ENCODE results near the gene KCNE1.
A peak's percentile ranks its signal among the peaks of the same experiment; 100 is the strongest.

KCNE1 gene

GRCh38 chr21:34545079-34545884 is 33.3 kb upstream of the KCNE1 start:
- peak; percentile 92 for DNase-seq (ENCODE audit: low read depth)
- no peak overlapping the region for H3K4me3 ChIP-seq (ENCODE audit: low read length)
- peak; percentile 22 for TF ChIP-seq CTCF (conservative IDR thresholded peaks at IDR 0.05; ENCODE audit: low read length)

GRCh38 chr21:34544032-34544496 is 32.1 kb upstream of the KCNE1 start:
- H3K4me3 ChIP-seq (ENCODE audit: low read length): no peak overlapping the region
- DNase-seq (ENCODE audit: low read depth): peak; percentile 68
- TF ChIP-seq CTCF (conservative IDR thresholded peaks at IDR 0.05; ENCODE audit: low read length): peak; percentile 61

- TF ChIP-seq CTCF (conservative IDR thresholded peaks at IDR 0.05; ENCODE audit: low read length): no peak
- H3K4me3 ChIP-seq (ENCODE audit: low read length): no peak overlapping the region
- DNase-seq (ENCODE audit: low read depth): no peak
Measured at GRCh38 chr21:34543017-34543416, 31.0 kb upstream of the KCNE1 start.

- DNase-seq (ENCODE audit: low read depth): no peak
- no peak overlapping the region for H3K4me3 ChIP-seq (ENCODE audit: low read length)
- no peak for TF ChIP-seq CTCF (conservative IDR thresholded peaks at IDR 0.05; ENCODE audit: low read length)
Measured at GRCh38 chr21:34540206-34540605, 28.2 kb upstream of the KCNE1 start.

- peak; percentile 61 for DNase-seq (ENCODE audit: low read depth)
- H3K4me3 ChIP-seq (ENCODE audit: low read length): no peak overlapping the region
- TF ChIP-seq CTCF (conservative IDR thresholded peaks at IDR 0.05; ENCODE audit: low read length): no peak
Measured at GRCh38 chr21:34537838-34538237, 25.8 kb upstream of the KCNE1 start.

- H3K4me3 ChIP-seq (ENCODE audit: low read length): no peak overlapping the region
- DNase-seq (ENCODE audit: low read depth): peak; percentile 41
- no peak for TF ChIP-seq CTCF (conservative IDR thresholded peaks at IDR 0.05; ENCODE audit: low read length)
Measured at GRCh38 chr21:34536820-34537219, 24.8 kb upstream of the KCNE1 start.

- no peak for TF ChIP-seq CTCF (conservative IDR thresholded peaks at IDR 0.05; ENCODE audit: low read length)
- DNase-seq (ENCODE audit: low read depth): no peak
- no peak overlapping the region for H3K4me3 ChIP-seq (ENCODE audit: low read length)
Measured at GRCh38 chr21:34536311-34536710, 24.3 kb upstream of the KCNE1 start.

Measured in AG10803 (cell line).